GM12891 (cell line): ENCODE measurements around the gene GRIK2.

Source experiments
- DNase-seq: peaks from one replicate; pipeline ENCODE4 v3.0.0; 2011; ENCODE audit warnings: low spot score; ENCODE audit not compliant: insufficient read length
- FAIRE-seq: peaks from 2 replicates; lab custom pipeline; 2011; peaks lifted over from hg19 to GRCh38; lab: Jason Lieb, UNC
- PAX5 ChIP-seq: IDR thresholded peaks from 2 replicates; pipeline ENCODE4 v1.6.1; 2011; ENCODE audit warnings: low read length, moderate library complexity, mild to moderate bottlenecking; ENCODE audit not compliant: insufficient read depth, severe bottlenecking
- POLR2A ChIP-seq: IDR thresholded peaks from 2 replicates; pipeline ENCODE4 v1.6.1; 2011; ENCODE audit warnings: low read depth, low read length, control low read depth
- POLR2AphosphoS5 ChIP-seq: IDR thresholded peaks from 2 replicates; pipeline ENCODE4 v1.6.1; 2011; ENCODE audit warnings: low read depth, low read length, control low read depth
- POU2F2 ChIP-seq: IDR thresholded peaks from 2 replicates; pipeline ENCODE4 v1.6.1; 2011; ENCODE audit warnings: low read depth, mild to moderate bottlenecking, control low read depth, low read length, moderate library complexity
- SPI1 ChIP-seq: IDR thresholded peaks from 2 replicates; pipeline ENCODE4 v1.6.1; 2011; ENCODE audit warnings: low read depth, low read length, control low read depth
- TAF1 ChIP-seq: IDR thresholded peaks from 2 replicates; pipeline ENCODE4 v1.6.1; 2011; ENCODE audit warnings: low read depth, low read length, control low read depth

The GRIK2 gene

GRCh38 chr6:101550451-101550850, 156.9 kb downstream of the GRIK2 start:
- DNase-seq (no peak), FAIRE-seq (no peak)
- TF ChIP-seq SPI1: no peak
- TF ChIP-seq POLR2AphosphoS5: no peak
- TF ChIP-seq TAF1: no peak
- TF ChIP-seq PAX5: no peak
- no peak for TF ChIP-seq POU2F2
- no peak for TF ChIP-seq POLR2A

GRCh38 chr6:101554231-101554630, 160.7 kb downstream of the GRIK2 start:
- FAIRE-seq: no peak
- DNase-seq: no peak
- TF ChIP-seq POLR2AphosphoS5 (no peak), SPI1 (no peak), POLR2A (no peak), PAX5 (no peak)

- FAIRE-seq (no peak), DNase-seq (no peak)
- TF ChIP-seq POLR2AphosphoS5 (no peak), SPI1 (no peak), TAF1 (no peak), POLR2A (no peak), POU2F2 (no peak), PAX5 (no peak)
Observed at GRCh38 chr6:101558712-101559111, 165.2 kb downstream of the GRIK2 start.

GRCh38 chr6:101572627-101573026, 179.1 kb downstream of the GRIK2 start:
- FAIRE-seq (no peak), DNase-seq (no peak)
- TF ChIP-seq POLR2AphosphoS5: no peak
- TF ChIP-seq POU2F2: no peak
- no peak for TF ChIP-seq POLR2A
- no peak for TF ChIP-seq PAX5
- no peak for TF ChIP-seq TAF1
- TF ChIP-seq SPI1: no peak

- DNase-seq (no peak), FAIRE-seq (no peak)
- no peak for TF ChIP-seq PAX5
- no peak for TF ChIP-seq POU2F2
- no peak for TF ChIP-seq TAF1
- no peak for TF ChIP-seq SPI1
- TF ChIP-seq POLR2A: no peak
- TF ChIP-seq POLR2AphosphoS5: no peak
Observed at GRCh38 chr6:101577091-101577490, 183.6 kb downstream of the GRIK2 start.

- TF ChIP-seq TAF1: no peak
- TF ChIP-seq SPI1: no peak
- no peak for TF ChIP-seq POU2F2
- TF ChIP-seq POLR2AphosphoS5: no peak
- TF ChIP-seq POLR2A: no peak
- no peak for TF ChIP-seq PAX5
- DNase-seq (no peak), FAIRE-seq (no peak)
Observed at GRCh38 chr6:101578306-101578705, 184.8 kb downstream of the GRIK2 start.

GRCh38 chr6:101582792-101583191, 189.3 kb downstream of the GRIK2 start:
- no peak for FAIRE-seq
- DNase-seq: no peak
- TF ChIP-seq SPI1: no peak
- no peak for TF ChIP-seq POLR2A
- TF ChIP-seq POLR2AphosphoS5: no peak
- TF ChIP-seq POU2F2: no peak
- no peak for TF ChIP-seq PAX5
- no peak for TF ChIP-seq TAF1

GRCh38 chr6:101585501-101585900, 192.0 kb downstream of the GRIK2 start:
- no peak for DNase-seq
- FAIRE-seq: no peak

GRCh38 chr6:101588343-101588742, 194.8 kb downstream of the GRIK2 start:
- FAIRE-seq: no peak
- TF ChIP-seq PAX5 (no peak), POLR2A (no peak), SPI1 (no peak)
- DNase-seq: no peak

More at GRCh38 chr6:101585501-101585900, 192.0 kb downstream of the GRIK2 start:
- TF ChIP-seq PAX5: no peak
- TF ChIP-seq POLR2AphosphoS5: no peak
- no peak for TF ChIP-seq POLR2A
- TF ChIP-seq SPI1: no peak
- TF ChIP-seq TAF1: no peak
- TF ChIP-seq POU2F2: no peak

GRCh38 chr6:101595276-101595675, 201.8 kb downstream of the GRIK2 start:
- FAIRE-seq (no peak), DNase-seq (no peak)
- TF ChIP-seq PAX5: no peak
- TF ChIP-seq POU2F2: no peak
- TF ChIP-seq POLR2AphosphoS5: no peak
- TF ChIP-seq SPI1: no peak
- no peak for TF ChIP-seq POLR2A
- no peak for TF ChIP-seq TAF1
